ENCODE data around the gene MAST4.
A peak's percentile ranks its signal among the peaks of the same experiment; 100 is the strongest.

The MAST4 gene

GRCh38 chr5:66558560-66558959, 37.6 kb upstream of the MAST4 start:
- H3K27me3 ChIP-seq (replicated peaks; ENCODE audit: insufficient read depth, low read length), result no peaks in the 10 kb centered on the region
- peaks cover 23% of the 10 kb centered on the region for H3K4me1 ChIP-seq (ENCODE audit: low read length)
- no peaks in the 10 kb centered on the region for H3K9me3 ChIP-seq (replicated peaks; ENCODE audit: insufficient read depth, low read length)
- H3K4me2 ChIP-seq (ENCODE audit: low read depth, low read length), result peak overlapping the region; percentile 45; the same call in 1 of the 2 replicates
- H3K79me2 ChIP-seq (ENCODE audit: low read length), result no peaks in the 10 kb centered on the region
- peak overlapping the region; percentile 30; the same call in 1 of the 2 replicates for H3K9ac ChIP-seq (ENCODE audit: low read length)
- H2AFZ ChIP-seq (ENCODE audit: low read length), result 0 out of 2 replicates have a peak overlapping the region, but pooled peaks have one; percentile 8
- no peaks in the 10 kb centered on the region for H4K20me1 ChIP-seq (ENCODE audit: insufficient read depth, low read length)
- H3K9me2 ChIP-seq (replicated peaks; ENCODE audit: insufficient read depth, low read length), result no peaks in the 10 kb centered on the region
- peak overlapping the region; percentile 74 for H3K27ac ChIP-seq (ENCODE audit: low read length)
- H3F3A ChIP-seq (ENCODE audit: insufficient read depth, low read length), result peaks cover 14% of the 10 kb centered on the region
- no peaks in the 10 kb centered on the region for H3K36me3 ChIP-seq (replicated peaks; ENCODE audit: insufficient read depth, low read length)
- DNase-seq, result peak; percentile 88
- TF ChIP-seq CTCF (IDR thresholded peaks at IDR 0.05; ENCODE audit: low read length), result no peak
- H3K4me3 ChIP-seq (ENCODE audit: low read length), result no peak overlapping the region

- Histone ChIP-seq H3F3A (ENCODE audit: insufficient read depth, low read length) (peaks cover 9% of the 10 kb centered on the region; the same call in 1 of the 2 replicates), H3K4me3 (ENCODE audit: low read length) (no peak overlapping the region), H3K36me3 (replicated peaks; ENCODE audit: insufficient read depth, low read length) (no peaks in the 10 kb centered on the region), H3K9me2 (replicated peaks; ENCODE audit: insufficient read depth, low read length) (no peaks in the 10 kb centered on the region), H4K20me1 (ENCODE audit: insufficient read depth, low read length) (no peaks in the 10 kb centered on the region), H3K27me3 (replicated peaks; ENCODE audit: insufficient read depth, low read length) (no peaks in the 10 kb centered on the region), H2AFZ (ENCODE audit: low read length) (no peak overlapping the region), H3K9me3 (replicated peaks; ENCODE audit: insufficient read depth, low read length) (no peaks in the 10 kb centered on the region), H3K9ac (ENCODE audit: low read length) (no peak overlapping the region), H3K4me2 (ENCODE audit: low read depth, low read length) (no peak overlapping the region), H3K27ac (ENCODE audit: low read length) (no peak overlapping the region), H3K4me1 (ENCODE audit: low read length) (peaks cover 11% of the 10 kb centered on the region), H3K79me2 (ENCODE audit: low read length) (no peaks in the 10 kb centered on the region)
- DNase-seq, result no peak
- TF ChIP-seq EZH2phosphoT487 (IDR thresholded peaks at IDR 0.05; ENCODE audit: low read length) (no peak), CTCF (IDR thresholded peaks at IDR 0.05; ENCODE audit: low read length) (no peak), EZH2 (optimal IDR thresholded peaks at IDR 0.05; ENCODE audit: low read depth, low read length) (no peak)
Measured at GRCh38 chr5:66560371-66560770, 35.8 kb upstream of the MAST4 start.

- Histone ChIP-seq H3K4me3 (ENCODE audit: low read length) (no peak overlapping the region), H3K79me2 (ENCODE audit: low read length) (no peaks in the 10 kb centered on the region), H2AFZ (ENCODE audit: low read length) (no peak overlapping the region), H3K9me3 (replicated peaks; ENCODE audit: insufficient read depth, low read length) (no peaks in the 10 kb centered on the region), H3K4me2 (ENCODE audit: low read depth, low read length) (no peak overlapping the region), H3K9ac (ENCODE audit: low read length) (no peak overlapping the region), H3K36me3 (replicated peaks; ENCODE audit: insufficient read depth, low read length) (no peaks in the 10 kb centered on the region), H3K27me3 (replicated peaks; ENCODE audit: insufficient read depth, low read length) (no peaks in the 10 kb centered on the region), H3K4me1 (ENCODE audit: low read length) (peaks cover 11% of the 10 kb centered on the region), H3K27ac (ENCODE audit: low read length) (no peak overlapping the region), H3K9me2 (replicated peaks; ENCODE audit: insufficient read depth, low read length) (no peaks in the 10 kb centered on the region), H4K20me1 (ENCODE audit: insufficient read depth, low read length) (no peaks in the 10 kb centered on the region), H3F3A (ENCODE audit: insufficient read depth, low read length) (peaks cover 9% of the 10 kb centered on the region; the same call in 1 of the 2 replicates)
- no peak for TF ChIP-seq EZH2 (optimal IDR thresholded peaks at IDR 0.05; ENCODE audit: low read depth, low read length)
- no peak for TF ChIP-seq CTCF (IDR thresholded peaks at IDR 0.05; ENCODE audit: low read length)
- no peak for TF ChIP-seq EZH2phosphoT487 (IDR thresholded peaks at IDR 0.05; ENCODE audit: low read length)
- DNase-seq, result no peak
Measured at GRCh38 chr5:66561256-66561990, 34.8 kb upstream of the MAST4 start.

Data from MM.1S (cell line).